ENCODE results near the gene SHISA9.

The SHISA9 gene

DNA sequence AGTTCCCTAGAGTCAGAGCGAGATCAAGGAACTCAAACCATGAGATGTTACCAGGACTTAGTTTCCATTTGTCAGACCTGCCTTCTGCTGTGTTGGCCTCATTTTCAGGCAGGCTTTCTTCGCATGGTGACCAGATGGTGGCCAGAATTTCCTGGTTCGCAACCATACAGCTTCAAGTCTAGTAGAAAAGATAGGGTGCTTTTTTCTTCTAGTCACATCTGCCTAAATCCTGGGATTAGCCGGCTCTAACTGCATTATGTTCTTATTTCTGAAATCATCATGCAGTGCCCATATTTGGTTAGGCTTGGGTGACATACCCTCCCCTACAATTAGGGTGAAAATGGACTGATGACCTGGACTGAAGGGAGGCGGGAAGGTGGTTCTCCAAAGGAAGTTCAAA, 131.5 kb downstream of the SHISA9 start:
- DNase-seq = no peak

DNA sequence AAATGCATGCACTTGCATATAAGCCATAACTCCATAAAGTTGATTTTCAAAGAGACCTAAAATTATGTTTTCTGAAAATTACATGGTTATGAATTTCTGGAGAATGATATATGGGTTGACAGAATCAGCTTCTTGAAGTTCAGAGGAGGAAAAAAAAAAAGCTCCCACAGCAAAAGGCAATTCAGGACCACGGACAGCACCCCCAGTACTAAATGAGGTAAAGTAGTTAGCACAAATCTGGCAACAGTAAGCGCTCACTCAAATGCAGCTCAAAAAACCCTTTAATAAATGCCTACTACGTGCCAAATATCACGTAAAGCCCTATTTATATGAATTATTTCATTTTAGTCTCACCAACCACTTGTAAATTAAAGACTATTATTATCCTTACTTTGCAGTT, 135.2 kb downstream of the SHISA9 start:
- DNase-seq = no peak

DNA sequence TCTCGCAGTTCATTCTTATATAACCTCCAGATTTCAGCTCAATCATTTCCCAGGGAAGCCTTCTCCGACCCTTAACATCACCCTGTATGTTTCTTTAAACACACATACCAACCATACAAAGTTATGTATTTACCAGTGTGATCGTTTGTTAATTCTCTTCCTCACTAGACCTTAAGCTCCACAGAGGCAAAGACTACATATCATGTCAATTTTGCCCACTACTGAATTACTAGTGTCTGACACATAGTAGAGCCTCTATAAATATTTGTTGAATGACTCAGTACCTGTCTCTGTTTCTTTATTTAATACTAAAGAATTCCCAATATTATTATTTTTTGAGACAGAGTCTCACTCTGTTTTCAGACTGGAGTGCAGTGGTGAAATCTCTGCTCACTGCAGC, 137.2 kb downstream of the SHISA9 start:
- DNase-seq = no peak

DNA sequence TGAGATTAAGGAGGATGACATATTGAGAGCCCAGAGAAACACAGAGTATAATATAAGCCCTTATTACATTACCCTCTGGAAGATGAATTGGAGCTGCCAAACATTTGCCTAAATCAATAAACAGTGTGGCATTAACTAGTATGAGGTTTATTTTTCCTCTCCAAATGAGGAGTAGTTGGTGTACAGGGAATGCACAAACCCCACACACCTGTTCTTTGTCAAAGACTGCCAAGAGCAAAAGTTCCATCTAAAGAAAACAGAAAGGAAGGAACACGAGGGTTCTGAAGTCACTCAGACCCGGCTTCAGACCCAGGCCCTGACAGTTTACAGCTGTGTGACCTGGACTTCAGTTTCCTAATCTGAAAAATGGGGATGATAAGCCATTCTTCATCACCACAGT, 138.1 kb downstream of the SHISA9 start:
- DNase-seq = no peak

DNA sequence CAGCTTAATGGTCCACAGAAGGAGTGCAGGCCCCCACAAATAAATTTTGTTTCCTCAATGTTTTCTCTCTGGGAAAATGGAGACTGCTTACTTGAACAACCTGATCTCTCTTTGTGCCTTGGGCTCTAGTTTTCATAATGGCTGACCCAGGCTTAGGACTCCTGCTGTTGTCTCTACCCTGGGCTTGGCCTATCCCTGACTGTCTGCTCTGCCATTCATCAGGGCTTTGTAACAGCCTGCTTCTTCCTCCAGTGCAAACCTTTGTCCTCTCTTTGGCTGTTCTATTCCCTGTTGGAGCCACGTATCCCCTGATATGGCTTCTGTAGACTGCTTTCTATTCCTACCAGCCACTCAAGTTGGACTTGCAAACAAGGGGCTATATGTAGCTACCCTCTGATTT, 139.8 kb downstream of the SHISA9 start:
- no peak for DNase-seq

DNA sequence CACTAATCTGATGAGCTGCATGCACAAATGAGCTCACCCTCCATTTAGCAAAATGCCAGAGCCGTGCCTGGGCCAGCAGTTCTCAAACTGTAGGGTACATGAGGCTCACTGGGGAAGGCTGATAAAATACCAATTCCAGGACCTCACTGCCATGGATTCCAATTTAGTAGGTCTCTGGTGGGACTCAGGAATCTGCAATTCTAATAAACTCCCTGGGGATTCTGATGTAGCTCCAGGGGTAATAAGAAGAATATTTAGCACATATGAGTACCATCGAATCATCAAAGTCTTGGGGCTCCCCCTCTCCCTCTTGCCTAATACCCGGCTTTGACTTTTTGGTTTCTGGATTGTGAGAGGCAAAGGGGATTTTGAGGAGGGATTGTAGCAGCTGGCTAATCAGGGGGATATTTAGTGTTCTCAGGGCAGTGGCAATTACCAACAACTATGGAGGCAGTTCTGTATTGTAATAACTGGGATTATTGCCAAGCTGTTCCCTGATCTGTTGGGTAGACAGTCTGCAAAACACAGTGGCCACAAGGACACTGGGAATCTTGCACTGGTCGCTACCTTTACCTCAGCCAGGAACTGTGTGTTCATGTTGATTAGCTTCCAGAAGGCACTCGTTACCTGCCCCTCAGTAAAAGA, 140.4 kb downstream of the SHISA9 start:
- no peak for DNase-seq

DNA sequence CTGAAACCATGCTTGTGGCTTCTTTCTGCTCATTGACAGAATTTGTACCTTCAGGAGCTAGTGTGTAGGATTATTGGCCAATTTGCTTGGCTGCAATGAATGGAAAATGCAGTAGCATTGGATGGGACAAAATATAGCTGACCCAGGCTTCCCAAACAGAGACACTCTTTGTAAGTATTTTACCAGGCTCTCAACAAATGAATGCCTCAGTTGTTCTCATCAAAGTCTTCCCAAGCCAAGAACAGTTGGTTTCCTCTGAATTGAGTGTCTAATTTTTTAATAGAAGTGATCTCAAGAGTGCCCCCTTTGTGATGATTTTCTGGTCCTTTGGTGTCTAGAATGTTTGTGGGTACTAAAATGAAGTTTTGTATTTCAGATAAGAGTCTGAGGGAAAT, 140.9 kb downstream of the SHISA9 start:
- DNase-seq = no peak

DNA sequence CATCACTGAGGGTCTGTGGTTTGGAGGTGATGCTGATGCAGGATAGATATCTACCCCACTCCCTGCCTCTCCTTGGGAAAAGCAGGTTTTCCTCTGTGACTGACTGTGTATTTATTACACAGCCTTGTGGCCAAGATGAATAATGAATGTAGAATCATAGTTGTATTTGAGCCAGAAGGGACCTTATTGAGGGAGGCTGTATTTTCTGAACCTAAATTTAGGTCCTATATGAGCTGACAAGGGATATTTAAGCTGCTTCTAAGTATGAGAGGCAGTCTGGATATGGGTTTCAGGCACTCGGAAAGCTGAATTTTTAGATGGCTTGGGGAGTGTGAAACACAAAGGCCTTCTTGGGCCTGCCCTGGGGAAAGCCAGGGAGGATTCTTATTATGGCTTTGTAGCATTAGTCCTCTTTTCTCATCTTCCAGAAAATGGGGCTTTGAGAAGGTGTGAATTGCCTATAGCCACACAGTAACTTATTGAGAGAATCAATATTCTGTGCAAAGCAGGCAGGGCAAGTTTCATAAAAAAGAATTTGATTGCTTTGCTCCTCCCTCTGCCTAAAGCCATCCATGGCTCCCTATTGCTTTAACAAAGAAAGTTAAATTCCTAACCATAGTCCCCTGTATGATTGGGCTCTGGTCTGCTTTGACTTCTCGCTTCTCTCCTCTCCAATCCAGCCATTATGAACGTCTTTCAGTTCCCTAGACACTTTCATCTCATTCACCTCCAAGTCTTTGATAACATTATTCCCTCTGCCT, 144.8 kb downstream of the SHISA9 start:
- DNase-seq = no peak

DNA sequence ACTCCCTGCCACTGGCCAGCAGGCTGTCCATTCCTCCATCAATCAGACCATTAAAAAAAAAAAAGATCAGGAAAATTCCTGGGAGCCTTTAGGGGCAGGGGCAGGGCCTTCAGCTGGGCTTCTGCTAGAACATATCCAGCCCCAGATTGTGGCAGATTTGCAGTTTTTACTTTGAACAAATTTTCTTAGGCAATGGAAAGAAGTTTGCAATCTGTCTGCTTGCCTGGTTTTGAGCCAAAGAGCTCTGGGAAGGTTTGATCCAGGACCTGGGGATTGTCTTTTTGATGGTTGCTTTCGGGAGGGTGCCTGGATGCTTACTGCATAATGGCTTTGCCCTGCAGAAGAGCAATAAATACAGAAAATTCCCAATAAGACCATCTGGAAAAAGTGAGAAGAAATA, 145.9 kb downstream of the SHISA9 start:
- no peak for DNase-seq

DNA sequence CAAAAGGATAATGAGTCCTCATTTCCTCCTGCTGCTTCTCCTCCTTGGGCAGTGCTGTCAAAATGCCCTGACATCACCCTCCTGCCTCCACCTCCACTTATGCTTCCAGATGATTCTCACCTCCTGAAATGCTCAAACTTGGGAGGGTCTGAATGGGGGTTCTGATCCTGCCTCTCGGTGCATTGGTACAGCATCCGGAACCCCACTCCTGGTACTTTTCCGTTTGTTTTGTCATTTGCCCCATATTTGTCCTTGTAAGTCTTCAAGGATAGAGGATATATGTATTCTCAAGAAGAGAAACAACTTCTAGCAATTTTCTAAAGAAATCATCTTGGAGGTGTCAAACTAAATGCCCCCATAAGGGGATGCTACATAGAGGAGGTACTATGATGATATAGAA, 148.3 kb downstream of the SHISA9 start:
- no peak for DNase-seq

DNA sequence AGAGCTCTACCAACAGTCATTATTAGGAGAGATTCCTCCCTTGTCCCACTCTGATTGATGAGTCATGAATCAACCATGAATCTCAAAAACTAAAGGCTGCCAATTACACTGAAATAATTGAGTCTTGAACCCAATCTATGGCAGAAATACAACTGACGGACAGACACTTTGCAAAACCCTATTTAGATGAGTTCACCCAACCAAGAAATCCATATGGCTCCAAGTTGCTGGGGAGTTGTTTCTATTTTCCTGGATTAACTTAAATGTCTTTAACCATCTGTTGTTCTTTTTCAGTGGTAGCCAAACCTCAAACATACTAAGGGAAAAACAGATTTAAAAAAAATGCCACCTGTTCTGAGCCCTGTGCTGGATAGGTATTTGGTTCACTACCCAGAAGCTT, 151.0 kb downstream of the SHISA9 start:
- DNase-seq = no peak

DNA sequence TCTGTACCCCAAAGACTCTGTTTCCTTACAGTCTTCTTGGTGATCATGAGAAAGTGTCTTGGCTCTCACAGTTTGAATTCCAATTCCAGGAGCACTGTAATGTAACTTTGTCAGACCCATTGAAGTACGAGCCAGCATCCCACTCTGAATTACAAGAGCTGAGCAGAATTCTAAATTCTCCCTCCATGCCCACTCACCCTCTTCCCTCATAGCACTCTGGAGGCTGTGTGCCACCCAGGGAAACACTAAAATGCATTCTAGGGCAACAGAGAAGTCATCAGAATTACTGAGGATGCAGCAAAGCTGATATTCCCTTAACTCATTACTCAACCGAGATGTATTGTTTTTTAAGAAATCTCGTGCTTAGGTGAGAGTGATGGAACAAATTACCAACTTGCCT, 154.1 kb downstream of the SHISA9 start:
- DNase-seq = no peak

DNA sequence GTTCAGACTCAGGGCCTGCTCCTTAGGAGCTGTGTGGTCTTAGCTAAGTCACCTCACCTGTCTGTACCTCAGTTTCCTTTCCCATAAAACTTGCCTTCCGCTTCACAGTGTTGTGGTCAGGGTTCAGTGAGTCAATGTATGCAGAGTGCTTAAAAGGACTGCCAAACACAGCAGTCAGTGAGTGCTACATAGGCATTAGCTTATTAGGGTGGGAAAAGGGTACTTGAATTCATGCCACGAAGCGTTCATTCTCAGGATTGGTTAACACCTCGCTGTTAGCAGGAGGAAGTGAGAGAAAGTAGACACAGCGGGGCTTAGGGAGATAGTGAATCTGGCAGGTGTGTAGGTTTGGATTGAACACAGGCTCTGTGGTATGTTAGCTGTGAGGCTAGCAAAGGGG, 155.2 kb downstream of the SHISA9 start:
- DNase-seq = no peak

DNA sequence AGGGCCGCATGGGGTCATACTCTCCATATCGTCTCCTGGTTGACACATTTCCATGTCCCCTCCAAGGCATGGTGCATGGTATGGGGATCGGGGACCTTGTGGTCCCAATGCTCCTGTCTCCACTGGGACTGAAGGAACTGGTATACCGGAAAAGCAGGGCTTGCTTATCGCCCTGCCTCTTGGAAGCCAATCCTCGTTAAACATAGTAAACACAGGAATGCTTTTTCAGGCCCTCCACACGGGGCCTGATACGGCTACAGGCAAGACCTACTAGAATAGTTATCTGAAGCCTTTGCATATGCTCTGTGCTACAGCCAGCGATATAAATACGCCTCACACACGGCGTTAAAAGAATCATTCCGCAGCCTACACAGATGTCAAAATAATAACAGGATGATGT, 159.5 kb downstream of the SHISA9 start:
- DNase-seq = no peak

DNA sequence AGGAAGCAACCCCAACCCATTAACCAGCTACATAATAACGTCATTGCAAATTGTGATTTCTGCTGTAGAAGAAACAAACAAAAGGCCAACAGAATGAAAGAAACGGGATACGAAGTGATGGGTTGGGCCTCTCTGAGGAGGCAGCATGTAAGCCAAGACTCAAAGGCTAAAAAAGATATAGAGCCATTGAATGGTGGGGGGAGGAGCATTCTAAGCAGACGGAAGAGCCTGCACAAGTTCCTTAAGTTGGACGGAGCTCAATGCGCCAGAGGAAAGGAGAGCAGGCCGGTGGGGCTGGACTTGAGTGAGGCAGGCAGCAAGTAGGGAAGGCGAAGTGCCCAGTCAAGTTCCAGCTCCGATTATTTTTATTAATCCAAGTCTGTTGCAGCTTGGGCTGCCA, 160.3 kb downstream of the SHISA9 start:
- no peak for DNase-seq

DNA sequence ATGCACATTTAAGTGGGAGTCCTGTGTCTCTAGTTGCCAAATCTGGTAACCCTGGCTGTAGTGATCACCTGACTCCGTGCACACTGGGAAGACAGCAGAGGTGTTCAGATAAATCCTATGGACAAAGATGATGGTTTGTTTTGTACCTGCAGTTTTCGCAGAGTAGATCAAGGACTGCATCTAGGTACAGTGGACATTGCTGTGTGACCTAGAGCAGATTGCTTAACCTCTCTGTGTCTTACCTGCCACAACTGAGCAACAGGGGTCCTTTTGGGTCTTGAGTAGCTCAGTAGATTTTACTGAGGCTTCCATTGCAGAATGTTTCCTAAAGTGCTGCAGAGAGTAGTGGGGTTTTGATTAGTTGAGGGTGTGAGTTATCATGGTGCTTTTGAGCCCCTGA, 160.8 kb downstream of the SHISA9 start:
- no peak for DNase-seq

DNA sequence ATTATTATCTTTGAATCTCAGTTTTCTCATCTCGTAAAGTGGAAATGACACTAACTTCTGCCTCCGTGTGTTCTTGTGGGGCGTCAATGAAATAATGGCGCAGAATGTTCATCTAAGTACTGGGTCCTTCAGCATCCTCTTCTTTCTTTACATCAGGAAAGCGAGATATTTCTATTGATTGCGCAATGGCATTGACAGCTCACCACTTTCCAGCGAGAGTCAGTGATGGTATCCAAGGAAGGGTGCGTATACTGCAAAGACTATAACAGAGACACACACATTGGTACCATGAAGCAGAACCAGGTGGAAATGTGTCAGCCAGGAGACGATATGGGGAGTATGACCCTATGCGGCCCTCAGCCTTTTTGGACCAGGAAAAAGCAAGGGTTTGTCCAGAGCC, 162.1 kb downstream of the SHISA9 start:
- DNase-seq = no peak

DNA sequence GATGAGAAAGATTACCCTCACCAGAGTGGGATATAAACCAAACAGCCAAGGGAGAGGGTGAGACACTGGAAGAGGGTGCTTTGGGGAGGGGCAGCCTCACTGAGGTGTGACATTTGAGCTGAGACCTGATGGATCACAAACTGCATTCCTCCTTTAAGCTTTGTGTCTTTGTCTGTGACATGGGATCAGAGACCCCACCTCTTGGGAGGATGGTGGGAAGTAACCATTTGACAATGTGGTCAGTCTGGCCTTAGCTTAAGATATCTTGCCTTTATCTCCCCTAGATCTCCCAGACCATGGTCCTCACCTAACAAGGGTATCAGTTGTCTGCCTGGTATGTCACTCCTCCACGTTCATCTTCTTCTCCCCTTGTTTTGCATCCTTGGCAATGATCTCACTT, 163.4 kb downstream of the SHISA9 start:
- no peak for DNase-seq

DNA sequence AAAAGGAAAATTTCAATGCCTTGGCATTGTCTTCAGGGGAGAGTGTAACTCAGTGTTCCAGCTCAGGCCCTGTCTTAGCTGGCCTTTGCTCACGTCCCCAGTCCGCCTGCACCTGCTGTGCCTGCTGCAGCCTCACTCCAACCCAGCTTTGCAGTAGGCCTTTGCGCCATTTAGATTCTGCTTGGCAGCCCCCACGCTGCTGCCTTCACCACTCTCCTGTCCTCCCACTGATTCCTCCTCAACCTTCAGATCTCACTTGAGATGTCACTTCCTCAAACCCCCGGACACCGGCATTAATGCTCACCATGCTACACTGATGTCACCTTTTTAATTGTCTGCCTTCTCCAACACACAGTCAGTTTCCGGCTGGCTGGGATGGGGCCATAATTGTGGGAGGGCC, 166.2 kb downstream of the SHISA9 start:
- DNase-seq = no peak

DNA sequence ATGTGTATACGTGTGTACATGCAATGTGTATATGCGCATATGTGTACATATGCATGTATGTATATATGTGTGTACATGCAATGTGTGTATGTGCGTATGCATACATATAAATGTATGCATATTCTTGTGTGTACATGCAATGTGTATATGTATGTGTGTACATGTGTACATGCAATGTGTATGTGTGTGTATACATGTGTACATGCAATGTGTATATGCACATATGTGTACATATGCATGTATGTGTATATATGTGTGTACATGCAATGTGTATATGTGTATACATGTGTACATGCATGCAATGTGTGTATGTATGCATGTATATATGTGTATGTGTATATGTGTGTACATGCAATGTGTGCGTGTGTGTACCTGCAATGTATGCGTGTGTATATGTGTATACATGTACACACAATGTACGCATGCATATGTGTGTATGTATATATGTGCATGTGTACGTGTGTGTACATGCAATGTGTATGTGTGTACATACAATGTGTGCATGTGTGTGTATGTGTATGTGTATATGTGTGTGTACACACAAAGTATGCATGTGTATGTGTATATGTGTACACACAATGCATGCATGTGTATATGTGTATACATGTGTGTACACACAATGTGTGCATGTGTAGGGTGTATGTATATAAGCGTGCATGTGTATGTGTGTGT, 167.7 kb downstream of the SHISA9 start:
- DNase-seq = no peak

DNA sequence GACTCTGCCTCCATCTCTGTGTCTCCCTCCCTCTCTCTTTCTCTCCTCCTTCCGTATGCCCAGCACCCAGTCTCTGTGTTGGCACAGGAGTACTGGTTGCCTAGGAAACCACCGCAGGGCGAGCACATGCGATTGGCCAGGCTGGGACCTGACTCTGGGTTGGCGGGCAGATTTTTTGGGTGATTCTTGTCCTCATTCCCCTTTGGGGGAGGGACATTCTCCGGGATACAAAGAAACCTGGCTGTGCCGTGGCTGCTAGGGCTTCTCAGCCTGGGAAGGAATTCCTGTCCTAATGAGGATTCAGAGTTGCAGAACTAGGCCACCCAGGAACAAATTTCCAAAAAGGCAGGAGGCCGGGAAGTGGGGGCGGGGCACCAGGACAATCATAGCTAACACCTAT, 168.9 kb downstream of the SHISA9 start:
- DNase-seq = no peak

DNA sequence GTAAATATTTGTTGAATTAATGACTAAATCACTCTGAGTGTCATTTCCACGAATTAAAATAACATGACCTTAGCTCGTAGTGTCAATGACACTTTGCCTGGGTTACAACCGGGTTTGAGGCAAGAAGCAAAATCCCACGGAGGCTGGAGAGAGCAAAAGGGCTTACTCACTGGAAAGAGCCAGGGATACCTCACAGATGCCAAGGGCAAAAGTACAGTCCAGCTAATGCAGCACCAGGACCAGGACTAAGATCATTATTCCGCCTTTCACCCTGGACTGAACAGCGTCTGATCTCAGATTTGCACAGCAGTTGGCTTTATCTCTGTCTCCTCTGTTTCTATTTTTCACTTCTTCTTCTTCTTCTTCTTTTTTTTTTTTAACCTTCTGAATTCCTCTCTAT, 175.5 kb downstream of the SHISA9 start:
- DNase-seq = no peak

DNA sequence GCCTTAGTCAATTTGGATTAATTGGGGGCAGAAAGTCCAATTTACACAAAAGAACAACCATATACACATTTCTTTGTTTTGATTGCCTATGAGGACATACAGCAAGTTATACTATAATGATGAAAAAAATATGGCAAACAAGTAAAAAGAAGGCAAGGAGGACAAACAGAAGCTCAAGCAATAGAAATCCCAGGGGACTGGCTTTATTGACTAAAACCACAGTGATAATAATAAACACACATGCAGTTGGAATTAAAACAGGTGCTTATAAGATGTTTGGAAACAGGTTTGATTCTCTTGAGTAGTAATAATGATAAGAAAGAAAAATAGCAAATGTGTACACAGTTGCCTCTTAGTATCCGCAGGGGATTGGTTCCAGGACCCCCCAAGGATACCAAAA, 176.4 kb downstream of the SHISA9 start:
- no peak for DNase-seq

DNA sequence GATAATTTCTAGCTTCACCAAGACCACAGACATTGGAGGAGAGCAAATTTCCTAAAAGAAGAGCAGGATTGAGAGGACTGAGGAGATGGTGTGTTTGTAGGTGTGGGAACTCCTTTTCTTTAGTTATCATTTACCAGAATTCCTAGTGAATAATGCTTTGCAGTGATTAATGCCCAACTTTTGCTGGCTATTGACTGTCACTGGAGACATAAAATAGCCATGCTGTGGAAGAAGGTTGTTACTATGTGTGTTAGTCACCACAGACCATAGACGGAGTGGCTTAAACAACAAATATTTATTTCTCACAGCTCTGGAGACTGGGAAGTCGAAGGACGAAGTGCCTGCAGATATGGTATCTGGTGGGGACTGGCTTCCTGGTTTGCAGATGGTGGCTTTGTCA, 179.1 kb downstream of the SHISA9 start:
- no peak for DNase-seq
